NCI-H1930 (cell line): ENCODE data around the gene BMPR1B.
"Not testable (repeated sequence)": the region's sequence is repeated elsewhere in the genome, so short reads cannot be mapped to it uniquely, and the experiment has no call there.

Experiments used
- DNase-seq, 2 experiments: peaks; one replicate each; lab custom pipeline; 2025; lab: John Stamatoyannopoulos, UW

Gene BMPR1B

DNA sequence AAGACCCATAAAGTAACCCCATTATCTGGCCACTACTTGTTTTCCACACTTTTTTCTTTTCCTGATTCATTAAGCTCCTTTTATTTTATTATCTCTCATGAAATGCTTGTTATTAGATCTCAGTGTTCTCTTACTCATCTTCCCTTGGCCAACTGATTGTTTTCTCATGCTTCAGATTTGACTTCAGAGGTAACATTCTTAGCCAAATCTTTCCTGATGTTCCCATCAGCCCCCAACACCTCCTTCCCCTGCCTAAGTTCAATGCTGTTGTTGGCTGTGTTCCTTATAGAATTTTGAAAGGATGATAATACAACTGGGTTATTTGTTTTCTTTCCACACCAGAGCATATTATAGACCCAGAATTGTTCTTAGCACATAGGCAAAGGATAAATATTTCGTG is 75.6 kb downstream of the BMPR1B start:
- DNase-seq: no peak

- DNase-seq: no peak
Measured at GRCh38 chr4:94834501-94834900, 76.7 kb downstream of the BMPR1B start.

DNA sequence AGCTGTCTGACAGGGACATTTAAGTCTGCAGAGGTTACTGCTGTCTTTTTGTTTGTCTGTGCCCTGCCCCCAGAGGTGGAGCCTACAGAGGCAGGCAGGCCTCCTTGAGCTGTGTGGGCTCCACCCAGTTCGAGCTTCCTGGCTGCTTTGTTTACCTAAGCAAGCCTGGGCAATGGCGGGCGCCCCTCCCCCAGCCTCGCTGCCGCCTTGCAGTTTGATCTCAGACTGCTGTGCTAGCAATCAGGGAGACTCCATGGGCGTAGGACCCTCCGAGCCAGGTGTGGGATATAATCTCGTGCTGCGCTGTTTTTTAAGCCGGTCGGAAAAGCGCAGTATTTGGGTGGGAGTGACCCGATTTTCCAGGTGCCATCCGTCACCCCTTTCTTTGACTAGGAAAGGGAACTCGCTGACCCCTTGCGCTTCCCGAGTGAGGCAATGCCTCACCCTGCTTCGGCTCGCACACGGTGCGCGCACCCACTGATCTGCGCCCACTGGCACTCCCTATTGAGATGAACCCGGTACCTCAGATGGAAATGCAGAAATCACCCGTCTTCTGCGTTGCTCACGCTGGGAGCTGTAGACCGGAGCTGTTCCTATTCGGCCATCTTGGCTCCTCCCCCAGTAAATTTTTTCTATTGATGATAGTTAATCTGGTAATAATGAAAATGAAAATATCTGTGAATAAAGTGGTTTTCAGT is 83.6 kb downstream of the BMPR1B start:
- not testable (repeated sequence) for DNase-seq

DNA sequence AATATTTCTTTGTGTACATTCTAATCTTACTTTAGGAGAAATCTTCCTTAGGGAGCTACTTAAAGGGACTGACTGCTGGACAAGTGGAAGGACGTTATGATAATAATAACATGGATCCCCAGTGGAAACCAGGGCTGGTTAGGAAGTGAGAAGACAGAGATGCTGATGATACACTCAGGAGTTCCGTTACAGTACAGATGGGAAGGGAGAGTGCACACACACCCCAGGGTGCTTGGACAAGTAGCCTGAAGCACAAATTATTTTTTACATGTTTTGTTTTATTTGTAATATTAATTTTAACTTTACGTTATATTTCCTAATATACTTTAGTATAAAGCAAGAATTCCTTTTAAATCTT is 84.1 kb downstream of the BMPR1B start:
- DNase-seq: no peak

DNA sequence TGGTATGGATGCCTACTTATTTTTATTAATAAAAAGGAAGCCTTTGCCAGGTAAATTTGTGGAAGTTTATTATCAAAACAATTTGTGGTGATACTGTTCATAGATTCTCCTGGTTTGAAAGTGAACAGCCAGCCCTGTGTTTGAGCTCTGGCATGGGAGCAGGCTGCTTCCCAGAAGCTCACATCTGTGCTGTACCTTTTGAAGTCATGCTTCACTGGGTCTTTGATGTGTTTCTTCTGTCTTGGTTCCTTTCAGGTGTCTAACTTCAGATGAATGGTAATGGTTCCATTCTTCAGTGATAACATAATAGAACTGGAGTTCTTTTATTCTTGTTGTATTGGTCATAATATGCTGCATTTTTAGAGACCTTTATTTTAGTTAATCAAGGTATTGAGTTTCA is 85.5 kb downstream of the BMPR1B start:
- DNase-seq: no peak

GRCh38 chr4:94848326-94848725 is 90.6 kb downstream of the BMPR1B start:
- DNase-seq: no peak

DNA sequence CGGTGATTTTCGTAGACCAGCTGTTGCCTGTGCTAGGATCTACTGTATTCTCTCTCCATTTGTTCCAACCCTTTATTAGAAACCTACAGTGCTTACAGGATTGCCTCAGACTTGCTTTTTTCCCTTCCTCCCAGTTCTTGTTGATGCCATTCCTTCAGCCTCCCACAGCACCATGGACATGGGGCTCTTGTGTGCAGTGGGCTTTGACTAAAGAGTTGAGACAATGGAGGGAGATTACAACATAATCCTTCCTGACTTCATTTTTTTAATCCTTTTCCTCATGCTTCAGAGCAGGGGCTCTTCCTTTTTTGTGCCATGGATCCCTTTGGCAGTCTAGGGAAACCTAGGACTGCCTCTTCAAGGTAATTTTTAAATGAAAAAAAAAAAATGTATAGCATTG is 92.1 kb downstream of the BMPR1B start:
- DNase-seq: no peak

DNA sequence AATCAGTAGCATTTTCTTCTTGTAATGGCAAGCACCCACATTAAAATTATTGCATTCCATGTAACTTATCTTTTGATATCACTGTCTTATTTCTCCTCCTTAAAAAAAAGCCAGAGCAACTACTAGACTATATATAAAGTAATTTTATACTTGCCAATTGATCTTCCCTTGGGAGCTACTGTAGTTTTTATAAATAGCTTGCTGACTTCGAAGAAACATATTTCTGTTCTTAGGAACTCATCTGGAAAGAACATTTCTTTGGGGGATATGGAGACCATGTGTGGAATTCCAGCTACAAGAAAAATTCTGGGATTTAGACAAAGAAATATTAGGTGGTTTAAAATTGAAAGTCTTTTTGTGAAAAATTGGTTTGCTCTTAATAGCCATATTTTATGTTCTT is 94.9 kb downstream of the BMPR1B start:
- no peak for DNase-seq

DNA sequence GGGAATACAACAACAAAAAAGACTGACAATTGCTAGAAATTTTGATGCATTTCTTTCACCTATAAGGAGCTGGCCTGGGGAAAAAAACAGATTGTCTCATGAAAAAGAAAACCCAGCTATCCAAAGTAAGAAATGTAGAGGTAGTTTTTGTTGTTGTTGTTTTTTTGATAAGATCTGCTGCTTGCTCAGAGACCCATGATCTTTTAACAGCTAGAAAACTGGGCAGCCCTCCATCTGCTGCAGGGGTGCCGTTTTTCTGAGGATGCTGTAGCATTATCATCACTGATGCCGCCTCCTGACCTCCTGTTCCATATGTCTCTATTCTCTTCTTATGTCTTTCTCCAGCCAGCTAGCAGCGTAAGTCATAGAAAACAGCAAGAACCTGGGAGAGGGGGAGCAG is 98.3 kb downstream of the BMPR1B start:
- no peak for DNase-seq

DNA sequence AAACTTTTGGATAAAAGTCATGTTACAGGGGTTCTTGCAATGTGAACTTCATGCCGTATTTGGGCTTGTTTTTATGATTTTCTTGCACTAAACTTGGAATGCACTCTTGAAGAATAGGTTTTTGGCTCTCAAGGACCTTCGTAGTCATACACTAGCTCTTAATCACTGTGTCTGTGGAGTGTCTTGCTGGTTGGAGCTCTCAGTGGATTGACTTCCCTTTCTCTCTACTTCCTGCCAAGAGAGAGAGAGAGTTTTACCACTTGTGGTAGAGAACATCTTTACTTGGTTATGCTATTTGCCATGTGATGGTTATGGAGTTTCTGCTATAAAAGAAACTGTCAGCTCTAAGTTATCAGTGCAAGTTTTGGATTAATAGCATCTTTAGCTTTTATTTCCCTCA is 112.4 kb downstream of the BMPR1B start:
- no peak for DNase-seq

DNA sequence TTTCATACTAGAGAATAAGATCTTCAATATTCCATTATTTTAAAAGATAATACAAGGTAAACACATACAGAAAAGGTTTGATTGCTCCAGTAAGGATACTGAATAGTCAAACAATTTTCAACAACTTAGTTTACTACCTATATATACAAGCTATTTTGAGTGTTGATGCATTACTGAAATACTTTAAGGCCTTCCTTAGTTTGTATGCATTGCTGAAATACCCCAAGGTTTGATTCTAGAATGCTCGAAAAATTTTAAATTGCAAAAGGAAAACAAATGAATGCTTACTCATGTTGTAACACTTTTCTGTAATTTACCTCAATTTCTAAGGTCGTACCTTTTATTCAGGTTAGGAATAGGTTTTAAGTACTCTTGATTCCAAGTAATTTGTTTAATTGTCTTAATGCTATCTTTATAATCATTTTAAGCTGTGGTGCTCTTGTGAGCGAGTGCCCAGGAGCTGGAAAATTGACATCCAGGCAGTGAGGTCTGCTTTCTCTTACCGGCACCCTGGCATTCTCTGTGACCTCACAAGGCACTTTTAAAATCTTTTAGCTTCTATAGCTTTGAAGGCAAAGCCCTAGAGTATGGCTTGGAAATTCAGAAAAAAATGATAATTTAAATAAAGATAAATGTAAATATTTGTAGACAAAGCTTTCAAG is 114.0 kb downstream of the BMPR1B start:
- no peak for DNase-seq

GRCh38 chr4:94877973-94878372 is 120.2 kb downstream of the BMPR1B start:
- DNase-seq: no peak

- DNase-seq: no peak
Measured at GRCh38 chr4:94880956-94881355, 123.2 kb downstream of the BMPR1B start.

DNA sequence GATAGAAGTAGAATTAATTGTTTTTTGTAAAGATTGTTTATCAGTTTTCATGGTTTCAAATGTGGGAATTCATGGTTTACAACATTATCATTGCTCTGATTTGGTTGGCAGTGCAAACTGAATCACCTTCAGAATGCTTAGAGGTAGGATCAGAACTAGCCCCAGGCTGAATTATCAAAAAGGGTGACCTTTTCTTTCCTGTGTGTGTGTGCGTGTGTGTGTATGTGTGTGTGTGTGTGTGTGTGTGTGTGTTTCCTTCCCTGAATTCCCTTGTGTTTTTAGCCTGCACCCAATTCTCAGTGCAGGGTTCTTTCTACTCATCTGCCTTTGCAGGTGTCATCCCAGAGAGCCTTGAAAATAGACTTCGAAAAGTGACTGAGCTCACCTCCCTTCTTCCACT is 125.0 kb downstream of the BMPR1B start:
- no peak for DNase-seq

GRCh38 chr4:94887027-94887426 is 129.3 kb downstream of the BMPR1B start:
- no peak for DNase-seq

DNA sequence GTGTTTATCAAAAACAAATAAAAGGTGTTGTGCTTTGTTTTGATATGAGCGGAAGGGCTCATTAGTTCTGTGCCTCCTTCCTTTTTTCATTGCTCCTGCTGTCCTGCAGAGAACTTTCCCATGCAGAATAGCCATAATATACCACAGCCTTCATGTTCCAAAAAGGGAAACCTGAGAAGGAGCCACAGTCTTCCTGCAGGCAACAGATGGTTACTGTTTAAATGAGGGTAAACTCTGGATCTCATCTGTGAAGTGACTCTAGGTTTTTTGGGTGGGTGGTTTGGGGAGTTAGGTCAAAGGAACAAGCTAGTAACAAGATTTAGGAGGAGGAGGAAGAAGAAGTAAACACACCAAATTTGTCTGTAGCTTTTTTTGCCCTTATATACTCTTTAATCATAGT is 131.8 kb downstream of the BMPR1B start:
- no peak for DNase-seq

- no peak for DNase-seq
Measured at GRCh38 chr4:94889946-94890345, 132.2 kb downstream of the BMPR1B start.

- DNase-seq: no peak
Measured at GRCh38 chr4:94890579-94890978, 132.8 kb downstream of the BMPR1B start.

DNA sequence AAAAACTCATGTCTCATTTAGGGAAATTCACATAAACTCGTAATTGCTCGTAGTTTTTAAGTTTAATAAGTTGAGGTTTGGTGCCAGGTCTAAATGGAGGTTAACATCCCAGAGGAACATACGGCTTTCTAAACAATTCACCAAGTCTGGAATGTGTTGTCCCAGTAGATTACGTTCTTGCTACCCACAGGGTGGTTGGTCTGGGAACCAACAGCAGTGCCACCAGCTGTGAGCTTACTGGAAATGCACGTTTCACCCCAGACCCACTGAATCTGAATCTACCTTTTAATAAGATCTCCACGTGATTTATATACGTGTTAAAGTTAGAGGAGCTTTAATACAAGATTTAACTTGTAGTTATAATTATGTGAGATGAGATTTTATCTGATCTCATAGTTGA is 134.3 kb downstream of the BMPR1B start:
- DNase-seq: no peak

GRCh38 chr4:94895081-94895480 is 137.3 kb downstream of the BMPR1B start:
- peak in 1 of 2 experiments; percentile 38 for DNase-seq

- peak; percentile 52 to 79 for DNase-seq
Measured at GRCh38 chr4:94897023-94897422, 139.3 kb downstream of the BMPR1B start.

DNA sequence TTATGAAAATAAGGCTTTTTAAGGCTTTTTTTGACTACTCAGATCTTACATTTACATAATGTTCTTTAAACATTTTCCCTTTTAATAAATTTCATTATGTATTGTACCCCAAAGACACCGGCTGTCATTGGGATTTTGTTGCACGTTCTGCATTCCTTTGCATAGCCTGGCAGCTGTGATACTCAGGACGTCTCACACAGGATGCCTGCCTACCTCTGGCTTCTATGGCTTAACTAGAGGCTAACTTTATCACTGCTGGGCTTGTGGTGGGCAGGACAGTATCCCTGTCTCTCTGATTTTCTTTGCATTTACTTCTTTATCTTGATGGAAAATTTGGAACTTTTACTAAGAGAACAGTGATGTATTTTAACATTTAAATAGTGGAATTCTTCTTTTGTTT is 147.8 kb downstream of the BMPR1B start:
- no peak for DNase-seq

DNA sequence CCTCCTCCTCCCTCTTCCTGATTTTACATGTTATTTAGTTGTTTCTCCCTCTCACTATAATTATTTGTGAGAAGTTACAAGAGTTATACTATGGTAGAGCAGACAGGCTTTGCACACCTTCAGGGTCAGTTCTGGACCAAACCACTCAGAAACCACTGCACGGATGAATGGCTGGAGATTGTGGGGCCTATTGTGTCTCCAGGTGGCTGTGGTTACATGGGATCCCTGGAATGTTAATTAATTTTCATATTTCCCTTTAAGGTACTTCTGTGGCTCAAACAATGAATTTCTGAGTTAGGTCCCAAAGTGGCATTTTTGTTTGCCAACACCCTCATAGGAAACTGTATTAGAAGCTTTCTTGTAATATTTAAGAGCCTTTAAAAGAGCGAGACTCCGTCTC is 151.9 kb downstream of the BMPR1B start:
- DNase-seq: no peak

- no peak for DNase-seq
Measured at GRCh38 chr4:94911106-94911505, 153.4 kb downstream of the BMPR1B start.
